Mesendoderm (in vitro differentiated cells): ENCODE results near the gene TCIRG1.
"Not testable (repeated sequence)": the region's sequence is repeated elsewhere in the genome, so short reads cannot be mapped to it uniquely, and the experiment has no call there.

Source experiments
- DNase-seq: peaks from one replicate; pipeline ENCODE4 v3.0.0; 2013
- H2AK5ac ChIP-seq: 2 replicates; pipeline ENCODE4 v1.6.1; 2013; ENCODE audit warnings: low read length, inconsistent platforms
- H2BK120ac ChIP-seq: 2 replicates; pipeline ENCODE4 v1.6.1; 2013; ENCODE audit warnings: low read depth, mild to moderate bottlenecking, low read length, moderate library complexity, mixed read lengths
- H2BK15ac ChIP-seq: replicated peaks from 2 replicates; pipeline ENCODE4 v1.6.1; 2013; ENCODE audit warnings: low read depth, mild to moderate bottlenecking, moderate library complexity
- H2BK5ac ChIP-seq: 2 replicates; pipeline ENCODE4 v1.6.1; 2013; ENCODE audit warnings: low read length, inconsistent platforms
- H3K18ac ChIP-seq: 2 replicates; pipeline ENCODE4 v1.6.1; 2013; ENCODE audit warnings: mild to moderate bottlenecking, low read length, mixed read lengths
- H3K23ac ChIP-seq: one replicate; pipeline ENCODE4 v1.6.1; 2013; ENCODE audit warnings: low read length
- H3K27ac ChIP-seq: 2 replicates; pipeline ENCODE4 v1.5.1; 2013; ENCODE audit warnings: low read depth, mild to moderate bottlenecking, inconsistent platforms, low read length, moderate library complexity
- H3K27me3 ChIP-seq: 2 replicates; pipeline ENCODE4 v1.6.1; 2013; ENCODE audit warnings: low read length, control low read depth, mild to moderate bottlenecking, inconsistent platforms; ENCODE audit not compliant: insufficient read depth, poor library complexity
- H3K36me3 ChIP-seq: 2 replicates; pipeline ENCODE4 v1.6.1; 2013; ENCODE audit warnings: low read length, inconsistent platforms; ENCODE audit not compliant: control insufficient read depth, insufficient read depth
- H3K4ac ChIP-seq: one replicate; pipeline ENCODE4 v1.6.1; 2013; ENCODE audit warnings: low read depth, mild to moderate bottlenecking, low read length, moderate library complexity
- H3K4me1 ChIP-seq: 2 replicates; pipeline ENCODE4 v1.6.1; 2013; ENCODE audit warnings: low read depth, low read length, inconsistent platforms; ENCODE audit not compliant: control insufficient read depth
- H3K4me2 ChIP-seq: 2 replicates; pipeline ENCODE4 v1.6.1; 2013; ENCODE audit warnings: low read length
- H3K4me3 ChIP-seq: 2 replicates; pipeline ENCODE4 v1.5.1; 2013; ENCODE audit warnings: mild to moderate bottlenecking, low read length
- H3K56ac ChIP-seq: one replicate; pipeline ENCODE4 v1.6.1; 2013; ENCODE audit warnings: low read length
- H3K79me1 ChIP-seq: 2 replicates; pipeline ENCODE4 v1.6.1; 2013; ENCODE audit warnings: low read length, inconsistent platforms
- H3K79me2 ChIP-seq: 2 replicates; pipeline ENCODE4 v1.6.1; 2013; ENCODE audit warnings: mild to moderate bottlenecking, low read length; ENCODE audit not compliant: control insufficient read depth, insufficient read depth
- H3K9ac ChIP-seq: 2 replicates; pipeline ENCODE4 v1.6.1; 2013; ENCODE audit warnings: low read length, inconsistent platforms
- H4K5ac ChIP-seq: one replicate; pipeline ENCODE4 v1.6.1; 2013; ENCODE audit warnings: low read length
- H4K8ac ChIP-seq: one replicate; pipeline ENCODE4 v1.6.1; 2013; ENCODE audit warnings: low read depth, mild to moderate bottlenecking, control low read depth, low read length, moderate library complexity
- WGBS: extraction: QIAGEN DNeasy Blood & Tissue Kit; methylation state at CpG from one replicate; pipeline ENCODE4 v1.1.7; 2013; ENCODE audit warnings: low lambda C conversion rate, missing lambda C conversion rate; ENCODE audit not compliant: insufficient coverage; ENCODE audit errors: extremely low coverage; 5-methylcytosine and 5-hydroxymethylcytosine counted together

TCIRG1 gene

DNA sequence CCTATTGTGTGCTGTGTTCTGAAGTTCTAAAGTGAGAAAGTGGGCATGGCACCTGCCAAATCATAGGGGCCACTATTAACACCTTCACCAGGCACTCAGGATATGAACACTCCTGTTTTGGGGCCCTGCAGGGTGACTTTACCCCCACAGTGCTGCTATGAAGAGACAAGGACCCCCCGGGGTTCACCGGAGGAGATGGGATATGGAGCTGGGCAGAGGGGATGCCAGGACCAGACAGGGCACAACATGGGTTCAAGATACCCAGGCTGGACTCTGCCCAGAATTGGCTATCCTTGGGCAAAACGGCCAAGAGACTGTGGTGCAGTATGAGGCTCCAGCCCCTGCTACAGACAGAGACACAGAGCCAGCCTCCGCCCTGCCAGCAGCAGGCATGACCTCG is 44.4 kb upstream of the TCIRG1 start:
- not testable (repeated sequence) for H3K4ac ChIP-seq, H3K56ac ChIP-seq, H3K23ac ChIP-seq, H3K18ac ChIP-seq, DNase-seq, H2BK120ac ChIP-seq, H3K4me3 ChIP-seq, H3K4me1 ChIP-seq, H3K4me2 ChIP-seq, H2BK5ac ChIP-seq, H3K36me3 ChIP-seq, H3K79me2 ChIP-seq, H3K27me3 ChIP-seq, H3K79me1 ChIP-seq, H3K27ac ChIP-seq, H4K8ac ChIP-seq, H3K9ac ChIP-seq, H2AK5ac ChIP-seq, H4K5ac ChIP-seq, H2BK15ac ChIP-seq
- no CpG with 5 or more reads among the region's 5 CpGs for WGBS

GRCh38 chr11:67995129-67995528 is 43.7 kb upstream of the TCIRG1 start:
- H3K4ac ChIP-seq, H3K79me1 ChIP-seq, H2BK5ac ChIP-seq, H3K4me1 ChIP-seq, H4K8ac ChIP-seq, H3K18ac ChIP-seq, H3K27ac ChIP-seq, H2BK120ac ChIP-seq, H3K4me3 ChIP-seq, H3K79me2 ChIP-seq, H2AK5ac ChIP-seq, H4K5ac ChIP-seq, H3K23ac ChIP-seq, H3K9ac ChIP-seq, H3K27me3 ChIP-seq, H2BK15ac ChIP-seq, H3K56ac ChIP-seq, H3K36me3 ChIP-seq, H3K4me2 ChIP-seq, DNase-seq: not testable (repeated sequence)
- WGBS, result no CpG with 5 or more reads among the region's 3 CpGs

- not testable (repeated sequence) for H3K4me3 ChIP-seq, H3K4ac ChIP-seq, H2BK120ac ChIP-seq, H2BK15ac ChIP-seq, DNase-seq, H3K4me1 ChIP-seq, H3K27me3 ChIP-seq, H3K4me2 ChIP-seq, H2AK5ac ChIP-seq, H3K18ac ChIP-seq, H3K79me2 ChIP-seq, H3K9ac ChIP-seq, H3K79me1 ChIP-seq, H4K5ac ChIP-seq, H3K56ac ChIP-seq, H2BK5ac ChIP-seq, H3K27ac ChIP-seq, H3K36me3 ChIP-seq, H3K23ac ChIP-seq, H4K8ac ChIP-seq
- WGBS, result no CpG with 5 or more reads among the region's 14 CpGs
Measured at GRCh38 chr11:67995579-67995978, 43.2 kb upstream of the TCIRG1 start.

DNA sequence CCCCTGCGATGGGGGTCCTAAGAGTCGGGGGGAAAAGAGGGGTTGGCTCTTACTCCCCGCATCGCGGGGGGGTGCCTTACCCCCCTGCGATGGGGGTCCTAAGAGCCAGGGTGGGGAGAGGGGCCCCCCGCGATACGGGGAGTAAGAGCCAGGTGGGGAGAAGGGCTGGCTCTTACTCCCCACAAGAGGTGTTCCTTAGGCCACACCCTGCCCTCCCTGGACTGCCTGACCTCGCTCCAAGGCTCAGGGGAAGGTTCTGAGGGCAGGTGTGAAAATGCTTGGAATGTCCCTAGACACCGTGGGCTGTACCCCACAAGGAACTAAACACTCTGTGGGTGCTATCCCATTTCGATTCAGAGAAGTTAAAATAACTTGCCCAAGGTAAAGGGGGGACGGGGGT is 42.8 kb upstream of the TCIRG1 start:
- Histone ChIP-seq H3K27me3 (no peaks in the 10 kb centered on the region), H3K9ac (no peak overlapping the region), H3K4me2 (no peak overlapping the region), H3K4me1 (no peaks in the 10 kb centered on the region), H3K36me3 (no peaks in the 10 kb centered on the region), H3K4me3 (no peak overlapping the region), H3K79me1 (no peaks in the 10 kb centered on the region), H3K79me2 (no peaks in the 10 kb centered on the region), H2BK15ac (no peak overlapping the region), H2BK5ac (no peak overlapping the region), H2AK5ac (no peak overlapping the region), H2BK120ac (no peak overlapping the region), H3K56ac (no peak overlapping the region), H4K8ac (no peak overlapping the region), H4K5ac (no peak overlapping the region), H3K18ac (no peak overlapping the region), H3K4ac (no peak overlapping the region), H3K27ac (no peak overlapping the region), H3K23ac (no peak overlapping the region)
- no peak for DNase-seq
- WGBS, result no CpG with 5 or more reads among the region's 13 CpGs

- no CpG with 5 or more reads among the region's 41 CpGs for WGBS
- peak overlapping the region; percentile 88 for H3K56ac ChIP-seq
Measured at GRCh38 chr11:67996622-67997474, 42.0 kb upstream of the TCIRG1 start.

GRCh38 chr11:67997475-67997921 is 41.3 kb upstream of the TCIRG1 start:
- no peak overlapping the region for H3K4ac ChIP-seq
- H3K56ac ChIP-seq, result peak overlapping the region; percentile 50
- no peak overlapping the region for H3K18ac ChIP-seq
- H2BK120ac ChIP-seq, result no peak overlapping the region
- no peak overlapping the region for H2BK15ac ChIP-seq
- H3K79me1 ChIP-seq, result no peaks in the 10 kb centered on the region
- no peak overlapping the region for H2AK5ac ChIP-seq
- no peaks in the 10 kb centered on the region for H3K79me2 ChIP-seq
- H4K8ac ChIP-seq, result no peak overlapping the region
- no peak overlapping the region for H3K27ac ChIP-seq
- no peak overlapping the region for H3K4me3 ChIP-seq
- WGBS, result no CpG with 5 or more reads among the region's 29 CpGs
- no peak overlapping the region for H3K23ac ChIP-seq
- H3K27me3 ChIP-seq, result no peaks in the 10 kb centered on the region
- peak overlapping the region; percentile 35 for H3K9ac ChIP-seq
- H4K5ac ChIP-seq, result no peak overlapping the region
- H3K36me3 ChIP-seq, result no peaks in the 10 kb centered on the region
- no peaks in the 10 kb centered on the region for H3K4me1 ChIP-seq
- H3K4me2 ChIP-seq, result no peak overlapping the region
- no peak for DNase-seq
- no peak overlapping the region for H2BK5ac ChIP-seq

More at GRCh38 chr11:67996622-67997474, 42.0 kb upstream of the TCIRG1 start:
- H4K5ac ChIP-seq, result no peak overlapping the region
- no peak overlapping the region for H2BK15ac ChIP-seq
- no peak overlapping the region for H2AK5ac ChIP-seq
- H3K79me2 ChIP-seq, result no peaks in the 10 kb centered on the region
- H3K4me1 ChIP-seq, result no peaks in the 10 kb centered on the region
- no peak overlapping the region for H3K27ac ChIP-seq
- peak overlapping the region; percentile 59 for H3K9ac ChIP-seq
- no peak overlapping the region for H2BK5ac ChIP-seq
- H3K18ac ChIP-seq, result no peak overlapping the region
- H3K23ac ChIP-seq, result no peak overlapping the region
- H3K36me3 ChIP-seq, result no peaks in the 10 kb centered on the region
- H3K4ac ChIP-seq, result no peak overlapping the region
- H2BK120ac ChIP-seq, result no peak overlapping the region
- H3K4me3 ChIP-seq, result peak overlapping the region; percentile 52
- no peaks in the 10 kb centered on the region for H3K27me3 ChIP-seq
- H3K79me1 ChIP-seq, result no peaks in the 10 kb centered on the region
- H3K4me2 ChIP-seq, result peak overlapping the region; percentile 88
- no peak overlapping the region for H4K8ac ChIP-seq
- DNase-seq, result peak; percentile 96
